Activated CD4-positive, alpha-beta T cell treated with anti-CD3 and anti-CD28 coated beads, Interleukin-2, amount 10 ng/mL, durations not matched to agents 24 days and 14 days (primary cell): Measurements from ENCODE around the gene CCL7. TPM values are rescaled to one million over a fixed set of nuclear protein-coding genes. Genes with fewer than 3 reads are reported as not detected.
A peak's percentile ranks its signal among the peaks of the same experiment; 100 is the strongest.

Experiments
- DNase-seq: peaks from one replicate; pipeline ENCODE4 v3.0.0; 2022
- H3K27ac Mint-ChIP-seq: one replicate; pipeline ENCODE4 v1.8.0; 2022; ENCODE audit warnings: mild to moderate bottlenecking, mixed read lengths
- H3K27me3 Mint-ChIP-seq: one replicate; pipeline ENCODE4 v1.8.0; 2022; ENCODE audit warnings: mixed read lengths
- H3K36me3 Mint-ChIP-seq: one replicate; pipeline ENCODE4 v1.8.0; 2022; ENCODE audit warnings: low read depth, mild to moderate bottlenecking, mixed read lengths
- H3K4me1 Mint-ChIP-seq: one replicate; pipeline ENCODE4 v1.8.0; 2021; ENCODE audit warnings: mixed read lengths
- H3K4me3 Mint-ChIP-seq: one replicate; pipeline ENCODE4 v1.8.0; 2022; ENCODE audit warnings: mild to moderate bottlenecking, moderate library complexity, mixed read lengths
- H3K9me3 Mint-ChIP-seq: one replicate; pipeline ENCODE4 v1.8.0; 2021; ENCODE audit warnings: mixed read lengths
- intact Hi-C: fragments of 100-400 bp; cut with micrococcal nuclease; formaldehyde crosslinking; loops from one replicate; pipeline ENCODE4 v1.15.1; 2023
- total RNA-seq: library from RNA; stranded (reverse); gene quantifications from 2 replicates; pipeline ENCODE4 v1.2.3, GENCODE V29; 2022

The CCL7 gene
- total RNA-seq, 1 donor from 2014 or later: not detected

DNA sequence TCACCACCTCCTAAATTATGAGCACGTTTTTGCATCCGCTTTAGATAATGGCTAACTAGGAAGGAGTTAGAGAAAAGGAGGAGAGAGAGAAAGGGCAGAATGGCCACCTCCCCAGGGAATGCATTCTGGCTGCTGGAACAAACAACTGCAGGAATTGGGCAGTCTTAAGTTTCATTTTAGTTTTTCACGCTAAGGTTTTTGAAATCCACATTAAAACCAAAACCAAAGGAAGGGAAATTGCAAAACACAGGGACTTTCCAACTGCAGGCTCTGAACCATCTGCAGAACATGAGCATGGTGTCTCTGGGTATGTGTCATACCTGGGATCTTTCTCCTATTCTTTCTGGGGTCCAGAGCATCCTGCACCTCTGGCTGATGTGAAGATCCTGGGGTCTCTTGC lies 37.1 kb downstream of the CCL7 start:
- no peaks in the 10 kb centered on the region for H3K9me3 Mint-ChIP-seq
- no peak overlapping the region for H3K4me3 Mint-ChIP-seq
- DNase-seq: peak; percentile 64
- H3K36me3 Mint-ChIP-seq: no peaks in the 10 kb centered on the region
- peaks cover 16% of the 10 kb centered on the region for H3K27me3 Mint-ChIP-seq
- peaks cover 30% of the 10 kb centered on the region for H3K4me1 Mint-ChIP-seq
- H3K27ac Mint-ChIP-seq: no peak overlapping the region
- intact Hi-C loops: loop anchor here (5.0 kb wide), 2 partner anchors 55 to 105 kb away; partner anchors contain the start of gene CCL1

DNA sequence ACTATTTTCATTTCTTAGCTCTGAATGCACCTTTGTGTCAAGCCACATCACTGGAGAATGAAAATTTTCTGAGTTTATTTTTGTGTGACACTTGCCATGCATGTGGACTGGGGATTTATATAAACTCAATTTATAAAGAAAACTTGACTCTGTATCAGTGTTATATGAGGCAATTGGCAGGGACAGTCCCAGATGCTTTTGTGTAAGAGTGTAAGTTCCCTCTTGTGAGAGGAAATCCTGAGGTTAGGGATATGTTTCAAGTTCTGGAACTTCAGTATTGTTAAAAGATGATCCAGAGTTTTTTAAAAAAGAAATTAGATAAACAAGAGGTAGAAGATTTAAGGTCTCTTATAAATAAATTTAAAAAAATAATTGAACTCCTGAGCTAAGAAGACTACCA lies 38.4 kb downstream of the CCL7 start:
- Mint-ChIP-seq H3K36me3 (no peaks in the 10 kb centered on the region), H3K9me3 (no peaks in the 10 kb centered on the region), H3K27ac (no peak overlapping the region), H3K4me3 (no peak overlapping the region), H3K4me1 (peaks cover 25% of the 10 kb centered on the region), H3K27me3 (peaks cover 25% of the 10 kb centered on the region)
- DNase-seq: no peak
- intact Hi-C loops: loop anchor here (5.0 kb wide), 2 partner anchors 54 to 106 kb away; partner anchors contain the start of gene CCL1

DNA sequence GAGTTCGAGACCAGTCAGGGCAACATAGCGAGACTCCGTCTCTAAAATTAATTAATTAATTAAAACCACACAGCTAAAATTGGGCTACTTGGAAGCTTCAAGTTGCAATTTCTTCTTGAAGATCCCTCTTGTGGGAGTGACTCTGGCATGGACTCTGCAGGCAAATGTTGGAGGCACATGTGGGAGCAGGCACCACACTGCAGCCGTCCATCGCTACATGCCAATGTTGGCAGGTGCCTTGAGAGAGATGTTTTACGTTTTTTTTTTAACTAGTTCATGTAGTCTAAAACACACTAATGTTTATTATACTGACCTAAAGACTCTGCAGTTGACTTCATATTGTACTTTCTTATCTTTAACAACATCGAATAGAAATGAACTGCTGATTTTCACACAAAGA lies 41.3 kb downstream of the CCL7 start:
- Mint-ChIP-seq H3K27ac (no peak overlapping the region), H3K36me3 (no peaks in the 10 kb centered on the region), H3K4me3 (no peak overlapping the region), H3K9me3 (no peaks in the 10 kb centered on the region), H3K27me3 (peaks cover 40% of the 10 kb centered on the region), H3K4me1 (peaks cover 24% of the 10 kb centered on the region)
- intact Hi-C loops: no loop called here
- DNase-seq: peak; percentile 21

- Mint-ChIP-seq H3K4me1 (peaks cover 18% of the 10 kb centered on the region), H3K27me3 (peaks cover 44% of the 10 kb centered on the region), H3K9me3 (no peaks in the 10 kb centered on the region), H3K36me3 (no peaks in the 10 kb centered on the region), H3K27ac (no peak overlapping the region), H3K4me3 (no peak overlapping the region)
- DNase-seq: peak; percentile 37
- intact Hi-C loops: no loop called here
Measured at GRCh38 chr17:34312080-34312479, 42.1 kb downstream of the CCL7 start.

DNA sequence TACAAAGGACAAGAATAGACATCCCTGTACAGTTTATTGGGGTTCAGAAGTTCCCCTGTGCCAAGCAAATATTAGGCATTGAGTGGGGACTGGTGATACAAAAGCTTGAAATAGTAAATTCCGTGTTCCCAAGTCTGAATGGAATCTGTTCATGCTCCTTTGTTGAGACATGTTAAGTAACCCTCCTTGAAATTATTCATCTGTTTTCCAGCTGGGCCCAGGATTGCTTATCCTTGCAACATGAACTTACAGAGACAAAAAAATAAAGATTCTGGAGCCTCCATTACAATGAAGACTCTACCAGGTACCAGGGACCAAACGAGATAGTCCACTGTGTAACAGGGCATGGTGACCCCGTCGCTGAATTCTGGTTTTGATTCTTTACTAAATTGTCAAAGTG lies 43.1 kb downstream of the CCL7 start:
- DNase-seq: no peak
- H3K27me3 Mint-ChIP-seq: peaks cover 46% of the 10 kb centered on the region
- H3K4me1 Mint-ChIP-seq: peaks cover 7% of the 10 kb centered on the region
- H3K36me3 Mint-ChIP-seq: no peaks in the 10 kb centered on the region
- intact Hi-C loops: no loop called here
- no peak overlapping the region for H3K4me3 Mint-ChIP-seq
- no peak overlapping the region for H3K27ac Mint-ChIP-seq
- H3K9me3 Mint-ChIP-seq: no peaks in the 10 kb centered on the region

DNA sequence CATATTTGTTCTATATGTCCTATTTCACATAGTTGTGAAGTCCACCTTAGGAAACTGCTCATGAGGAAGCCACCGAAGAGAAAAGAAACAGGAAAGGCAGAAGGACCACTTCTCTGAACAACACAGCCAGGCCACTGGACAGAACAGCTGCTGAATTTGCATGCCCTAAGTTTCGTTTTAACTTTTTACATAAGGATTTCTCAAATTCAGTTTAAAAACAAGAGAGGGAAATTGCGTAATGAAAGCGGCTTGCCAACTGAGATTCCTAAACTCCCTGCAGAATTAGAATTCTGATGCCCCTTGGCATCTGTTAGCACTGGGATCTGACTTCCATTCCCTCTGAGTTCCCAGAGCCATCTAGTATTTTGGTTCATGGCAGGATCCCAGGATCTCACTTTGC lies 44.3 kb downstream of the CCL7 start:
- DNase-seq: no peak
- peaks cover 2% of the 10 kb centered on the region for H3K4me1 Mint-ChIP-seq
- H3K27me3 Mint-ChIP-seq: peaks cover 44% of the 10 kb centered on the region
- no peak overlapping the region for H3K4me3 Mint-ChIP-seq
- H3K9me3 Mint-ChIP-seq: no peaks in the 10 kb centered on the region
- intact Hi-C loops: no loop called here
- no peaks in the 10 kb centered on the region for H3K36me3 Mint-ChIP-seq
- no peak overlapping the region for H3K27ac Mint-ChIP-seq

DNA sequence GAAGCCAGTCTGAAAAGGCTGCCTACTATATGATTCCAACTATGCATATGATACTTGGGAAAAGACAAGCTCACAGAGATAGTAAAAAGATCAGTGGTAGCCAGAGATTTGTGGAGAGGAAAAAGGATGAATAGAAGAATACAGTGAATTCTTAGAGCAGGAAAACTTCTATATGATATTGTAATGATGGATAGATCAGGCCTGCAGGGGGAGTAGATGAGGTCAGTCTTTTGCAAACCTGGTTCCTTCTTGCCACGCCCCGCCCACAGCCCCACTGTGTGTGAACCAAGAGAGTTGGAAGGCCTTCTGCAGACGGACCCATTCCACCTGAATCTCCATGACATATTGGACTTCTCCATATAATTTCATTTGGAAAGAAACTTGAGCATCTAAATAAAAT lies 48.5 kb downstream of the CCL7 start:
- Mint-ChIP-seq H3K27ac (no peak overlapping the region), H3K4me3 (no peak overlapping the region), H3K36me3 (no peaks in the 10 kb centered on the region), H3K27me3 (peaks cover 33% of the 10 kb centered on the region), H3K4me1 (no peaks in the 10 kb centered on the region), H3K9me3 (peaks cover 5% of the 10 kb centered on the region)
- intact Hi-C loops: no loop called here
- no peak for DNase-seq

GRCh38 chr17:34319039-34319483 lies 49.0 kb downstream of the CCL7 start, which contains the start of gene CCL8:
TSS of gene CCL8 (plus strand) at chr17:34319435. CDS start at chr17:34319502, 67 bp downstream.
- intact Hi-C loops: no loop called here
- Mint-ChIP-seq H3K27me3 (peaks cover 33% of the 10 kb centered on the region), H3K9me3 (peaks cover 5% of the 10 kb centered on the region)

More at GRCh38 chr17:34319039-34319483, 49.0 kb downstream of the CCL7 start, which contains the start of gene CCL8:
- no peaks in the 10 kb centered on the region for H3K4me1 Mint-ChIP-seq
- no peak within 1 kb of the TSS for H3K27ac Mint-ChIP-seq
- H3K4me3 Mint-ChIP-seq: no peak within 1 kb of the TSS
- no peaks in the 10 kb centered on the region for H3K36me3 Mint-ChIP-seq
- no peak for DNase-seq

Other genes starting within 250 kb of the CCL7 start
- gene CCL2, start 14.9 kb upstream of the CCL7 start, total RNA-seq: 0.28 TPM in 1 of 2 replicates, not detected in the other
- gene CCL11, start 15.5 kb downstream of the CCL7 start, total RNA-seq: not detected in 2 replicates
- gene CCL8, start 49.2 kb downstream of the CCL7 start, total RNA-seq: not detected in 2 replicates
- gene CCL13, start 86.3 kb downstream of the CCL7 start, total RNA-seq: not detected in 2 replicates
- 105 and 111 TPM in 2 replicates for gene CCL1, start 93.0 kb downstream of the CCL7 start, total RNA-seq